Activated CD4-positive, alpha-beta T cell treated with anti-CD3 and anti-CD28 coated beads, Interleukin-2, amount 10 ng/mL, durations not matched to agents 24 days and 14 days (primary cell): ENCODE results near the gene SFTPD. TPM values are rescaled to one million over a fixed set of nuclear protein-coding genes. Genes with fewer than 3 reads are reported as not detected.
"Not testable (repeated sequence)": the region's sequence is repeated elsewhere in the genome, so short reads cannot be mapped to it uniquely, and the experiment has no call there.

Experiments used
- DNase-seq: peaks from one replicate; pipeline ENCODE4 v3.0.0; 2022
- H3K27ac Mint-ChIP-seq: one replicate; pipeline ENCODE4 v1.8.0; 2022; ENCODE audit warnings: mild to moderate bottlenecking, mixed read lengths
- H3K27me3 Mint-ChIP-seq: one replicate; pipeline ENCODE4 v1.8.0; 2022; ENCODE audit warnings: mixed read lengths
- H3K36me3 Mint-ChIP-seq: one replicate; pipeline ENCODE4 v1.8.0; 2022; ENCODE audit warnings: low read depth, mild to moderate bottlenecking, mixed read lengths
- H3K4me1 Mint-ChIP-seq: one replicate; pipeline ENCODE4 v1.8.0; 2021; ENCODE audit warnings: mixed read lengths
- H3K4me3 Mint-ChIP-seq: one replicate; pipeline ENCODE4 v1.8.0; 2022; ENCODE audit warnings: mild to moderate bottlenecking, moderate library complexity, mixed read lengths
- H3K9me3 Mint-ChIP-seq: one replicate; pipeline ENCODE4 v1.8.0; 2021; ENCODE audit warnings: mixed read lengths
- intact Hi-C: fragments of 100-400 bp; cut with micrococcal nuclease; formaldehyde crosslinking; loops from one replicate; pipeline ENCODE4 v1.15.1; 2023
- total RNA-seq: library from RNA; stranded (reverse); gene quantifications from 2 replicates; pipeline ENCODE4 v1.2.3, GENCODE V29; 2022

The SFTPD gene
- total RNA-seq, 1 donor from 2014 or later: not detected

DNA sequence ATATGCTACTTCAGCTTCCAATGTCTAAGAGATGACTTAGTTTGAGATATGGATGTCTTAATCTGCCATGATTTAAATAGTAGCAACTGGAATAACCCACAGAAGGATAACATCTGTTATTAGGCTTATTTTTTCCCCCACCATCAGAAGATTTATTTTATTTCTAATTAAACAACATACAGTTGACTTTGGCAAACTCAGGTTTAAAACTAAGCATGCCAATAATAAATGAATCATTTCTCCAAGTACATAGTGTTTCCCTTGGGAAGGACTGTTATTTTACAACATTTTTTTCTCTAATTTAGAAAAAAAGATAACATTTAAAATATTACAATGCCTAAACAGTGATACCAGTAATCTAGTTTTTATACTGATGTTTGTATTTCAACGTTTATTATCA lies 58.4 kb downstream of the SFTPD start:
- Mint-ChIP-seq H3K27me3 (peaks cover 46% of the 10 kb centered on the region), H3K9me3 (no peaks in the 10 kb centered on the region), H3K4me1 (no peaks in the 10 kb centered on the region), H3K4me3 (no peak overlapping the region), H3K27ac (no peak overlapping the region), H3K36me3 (no peaks in the 10 kb centered on the region)
- intact Hi-C loops: no loop called here
- DNase-seq: no peak

GRCh38 chr10:79888984-79889383 lies 59.9 kb downstream of the SFTPD start:
- peaks cover 44% of the 10 kb centered on the region for H3K27me3 Mint-ChIP-seq
- DNase-seq, intact Hi-C loops, H3K9me3 Mint-ChIP-seq, H3K27ac Mint-ChIP-seq, H3K4me1 Mint-ChIP-seq, H3K4me3 Mint-ChIP-seq, H3K36me3 Mint-ChIP-seq: not testable (repeated sequence)

Other genes starting within 250 kb of the SFTPD start
- 0.91 and 1.1 TPM in 2 replicates for gene NUTM2B, start 245.9 kb downstream of the SFTPD start, total RNA-seq
- gene NUTM2E, start 122.4 kb downstream of the SFTPD start, total RNA-seq: 0.19 TPM in 1 of 2 replicates, not detected in the other
- 13.1 and 14.8 TPM in 2 replicates for gene TMEM254, start 129.6 kb upstream of the SFTPD start, total RNA-seq
- not detected in 2 replicates for gene PLAC9, start 183.6 kb upstream of the SFTPD start, total RNA-seq